ENCODE data around the gene THBS2.

THBS2 gene

GRCh38 chr6:169249057-169249456 is 4.6 kb downstream of the THBS2 start:
- DNase-seq (ENCODE audit: low read depth) = no peak

DNA sequence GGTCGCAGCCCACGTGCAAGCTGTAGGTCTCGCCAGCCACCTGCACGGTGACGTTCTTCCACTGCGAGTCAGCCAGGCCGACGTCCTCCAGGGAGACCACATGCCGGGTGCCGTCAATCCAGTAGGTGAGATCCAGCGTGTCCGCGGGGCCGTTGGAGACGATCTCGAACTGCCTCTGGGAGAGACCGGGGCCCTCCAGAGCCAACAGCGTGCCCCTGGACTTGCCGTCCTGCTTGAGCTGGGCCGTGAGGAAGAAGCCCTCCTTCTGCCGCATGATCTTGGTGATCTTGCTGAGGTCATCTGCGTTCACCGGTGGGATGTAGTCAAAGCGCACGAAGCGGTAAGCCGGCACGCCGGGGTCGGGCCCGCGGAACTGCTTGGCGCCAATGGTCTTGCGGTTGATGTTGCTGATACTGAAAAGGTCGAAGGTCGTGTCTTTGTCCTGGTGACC is 5.1 kb downstream of the THBS2 start:
- DNase-seq (ENCODE audit: low read depth) = no peak

DNA sequence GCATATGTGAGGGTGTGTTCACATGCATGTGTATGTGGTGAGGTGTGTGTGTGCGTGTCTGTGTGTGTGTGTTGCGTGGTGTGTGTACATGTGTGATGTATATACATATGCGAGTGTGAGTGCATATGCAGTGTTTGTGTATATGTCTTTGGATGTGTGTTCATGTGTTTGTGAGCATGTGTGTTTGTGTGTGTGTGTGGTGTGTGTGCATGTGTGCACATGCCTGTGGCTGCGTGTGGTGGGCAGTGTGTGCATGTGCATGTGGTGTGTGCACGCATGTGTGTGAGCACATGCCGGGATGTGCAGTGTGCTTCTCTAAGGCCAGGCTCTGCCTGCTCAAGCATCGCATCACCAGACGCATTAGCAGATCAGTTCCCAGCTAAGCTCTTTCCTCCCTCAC is 5.7 kb downstream of the THBS2 start:
- DNase-seq (ENCODE audit: low read depth) = no peak

- DNase-seq (ENCODE audit: low read depth) = no peak
These were observed 6.2 kb downstream of the THBS2 start for GRCh38 chr6:169247419-169247818.

DNA sequence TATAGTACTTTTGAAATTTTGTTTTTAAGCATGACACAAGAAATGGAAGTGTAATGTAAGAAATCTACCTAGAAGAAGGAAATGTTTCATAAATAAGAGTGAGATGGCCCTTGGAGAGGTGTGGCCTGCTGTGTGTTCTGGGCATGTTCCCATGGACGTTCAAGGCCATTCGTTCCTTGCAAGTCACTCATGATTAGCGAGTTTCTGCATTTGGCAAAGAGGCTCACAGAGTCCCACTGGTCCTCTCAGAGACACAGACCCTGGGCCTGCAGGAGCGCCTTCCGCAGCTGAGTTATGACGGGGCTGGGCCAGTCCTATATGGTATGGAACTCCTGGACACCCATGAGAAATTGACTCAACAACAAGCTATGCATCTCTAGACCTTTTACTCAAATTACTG is 7.2 kb downstream of the THBS2 start:
- no peak for DNase-seq (ENCODE audit: low read depth)

GRCh38 chr6:169244684-169245383 is 8.8 kb downstream of the THBS2 start:
- DNase-seq (ENCODE audit: low read depth) = no peak

GRCh38 chr6:169243661-169244060 is 10.0 kb downstream of the THBS2 start:
- no peak for DNase-seq (ENCODE audit: low read depth)

DNA sequence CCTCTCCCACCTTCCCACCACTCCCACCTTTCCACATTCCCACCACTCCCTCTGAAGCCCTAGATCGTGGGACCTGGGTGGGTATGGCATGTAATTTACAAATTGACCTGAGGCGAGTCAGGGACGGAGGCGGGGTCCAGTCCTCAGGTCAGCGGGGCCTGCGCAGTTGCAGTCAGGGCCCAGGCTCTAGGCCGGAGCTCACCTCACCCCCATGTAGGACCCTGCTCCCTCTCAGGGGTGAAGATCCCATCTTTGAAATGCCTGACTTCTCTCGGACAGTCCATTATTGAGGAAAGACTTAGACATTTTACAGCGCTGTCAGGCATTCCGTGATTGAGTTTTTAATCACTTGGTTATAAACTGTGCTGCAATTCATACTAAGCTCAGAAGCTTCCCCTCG is 10.5 kb downstream of the THBS2 start:
- no peak for DNase-seq (ENCODE audit: low read depth)

DNA sequence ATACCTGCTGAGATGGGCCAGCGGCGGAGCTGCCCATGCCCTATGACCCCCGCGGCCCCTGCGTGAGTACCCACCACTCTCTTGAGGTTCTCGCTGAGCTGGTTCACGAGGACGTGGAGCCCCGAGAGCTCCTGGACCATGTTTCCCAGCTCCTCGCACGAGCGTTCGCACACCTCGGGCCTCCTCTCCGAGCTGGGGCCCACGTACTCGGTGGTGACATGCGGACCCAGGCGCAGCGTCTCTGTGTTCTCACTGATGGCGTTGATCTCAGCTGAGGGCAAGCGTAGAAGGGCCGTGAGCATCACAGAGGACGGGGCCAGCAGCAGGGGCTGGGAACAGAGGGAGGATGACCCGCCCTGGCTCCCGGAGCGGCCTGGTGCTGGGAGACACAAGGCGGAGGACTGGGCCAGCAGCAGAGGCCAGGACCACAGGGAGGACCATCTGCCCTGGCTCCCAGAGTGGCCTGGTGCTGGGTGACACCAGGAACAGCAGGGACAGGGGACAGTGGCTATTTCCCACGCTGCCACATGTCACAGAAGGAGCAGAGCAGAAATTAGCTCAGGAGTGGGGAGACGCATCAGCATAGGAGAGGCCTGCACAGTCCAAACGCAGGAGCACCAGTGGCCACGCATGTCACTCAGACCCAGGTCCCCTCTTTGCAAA is 11.8 kb downstream of the THBS2 start:
- no peak for DNase-seq (ENCODE audit: low read depth)

DNA sequence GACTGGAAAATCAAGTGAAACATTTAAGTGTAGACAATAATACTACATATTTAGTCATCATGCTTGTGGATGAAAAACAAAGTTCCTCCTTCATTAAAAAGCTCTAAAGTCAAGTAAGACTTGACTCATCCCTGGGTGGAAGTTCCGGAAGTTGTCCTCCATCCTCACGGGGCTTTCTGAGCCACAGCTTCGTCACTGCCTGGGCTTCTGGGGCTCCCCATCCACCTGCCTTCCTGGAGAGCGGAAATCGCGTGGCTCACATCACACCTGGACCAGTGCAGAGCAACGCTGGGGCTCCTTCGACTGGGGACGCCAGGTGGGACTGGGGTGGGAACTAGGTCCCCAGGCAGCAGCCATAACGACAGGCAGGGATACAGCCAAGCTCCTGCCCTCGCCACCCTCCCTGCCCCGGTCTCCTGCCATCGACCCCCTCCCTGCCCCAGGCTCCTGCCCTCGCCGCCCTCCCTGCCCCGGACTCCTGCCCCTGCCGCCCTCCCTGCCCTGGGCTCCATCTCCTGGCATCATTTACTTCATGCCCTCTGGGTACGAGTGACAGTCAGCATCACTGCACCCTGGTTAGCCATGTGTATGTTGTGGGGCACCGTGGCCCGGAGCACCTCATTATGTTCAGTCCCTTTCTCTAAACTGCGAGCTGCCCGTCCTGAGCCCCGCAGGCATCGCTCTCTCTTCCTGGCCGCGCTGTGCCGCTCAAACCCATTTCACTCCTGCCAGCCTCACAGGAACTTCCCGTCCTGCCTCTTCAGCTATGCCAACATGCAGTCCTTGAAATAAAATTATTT is 12.9 kb downstream of the THBS2 start:
- DNase-seq (ENCODE audit: low read depth) = no peak

DNA sequence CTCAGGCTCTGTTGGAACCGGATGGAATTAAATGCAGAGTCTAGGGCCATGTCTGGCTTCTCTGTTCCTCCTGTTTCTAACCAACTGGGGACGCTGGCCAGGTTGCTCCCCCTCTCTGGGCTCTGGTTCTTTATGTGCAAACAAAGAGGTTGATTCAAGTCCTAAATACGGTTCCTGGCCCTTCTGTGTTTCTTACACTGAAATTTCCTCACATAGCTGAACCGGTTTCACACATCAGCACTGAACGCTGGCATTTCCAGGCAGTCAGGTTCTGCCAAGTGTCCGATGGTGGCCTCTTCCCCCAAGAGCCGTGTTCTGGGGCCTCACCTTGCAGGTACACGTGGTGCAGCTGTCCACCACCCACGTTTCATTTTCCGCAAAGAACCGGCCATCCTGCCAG is 13.5 kb downstream of the THBS2 start:
- no peak for DNase-seq (ENCODE audit: low read depth)

DNA sequence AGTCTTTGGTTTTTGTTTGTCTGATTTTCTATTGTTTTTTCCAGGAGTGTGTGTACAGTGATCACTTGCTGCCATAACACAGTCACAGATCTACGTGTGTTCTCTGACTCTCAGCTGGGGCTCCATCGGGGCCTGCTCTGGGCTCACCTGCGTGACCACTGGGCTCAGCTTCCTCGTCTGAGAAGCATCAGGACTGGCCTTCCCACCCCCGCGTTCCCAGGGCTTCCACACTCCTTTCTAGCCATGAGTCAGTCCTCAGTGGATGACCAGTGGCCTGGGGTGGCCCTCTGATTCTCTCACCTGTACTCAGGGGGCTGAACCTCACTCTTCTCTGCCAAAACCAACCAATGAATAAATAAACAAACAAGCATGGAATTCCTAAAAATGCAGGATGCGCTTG is 14.5 kb downstream of the THBS2 start:
- DNase-seq (ENCODE audit: low read depth) = no peak

DNA sequence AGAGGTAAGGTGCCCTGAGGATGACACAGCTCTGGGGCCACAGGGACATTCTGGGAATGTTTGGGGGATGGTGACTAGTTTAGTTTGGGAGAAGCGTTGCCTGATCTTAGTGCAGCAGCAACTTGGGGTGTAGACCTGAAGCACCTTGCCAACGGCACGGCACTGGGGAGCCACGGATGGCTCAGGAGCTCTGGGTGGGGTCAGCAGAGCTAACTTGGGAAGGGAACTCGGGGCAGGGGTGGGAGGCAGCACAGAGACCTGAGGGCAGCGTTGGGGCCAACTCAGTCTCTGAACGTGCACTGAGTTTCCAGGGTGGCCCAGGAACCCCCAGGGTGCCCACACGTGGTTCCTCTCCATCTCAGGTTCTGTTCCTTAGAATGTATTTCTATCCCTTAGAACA is 14.9 kb downstream of the THBS2 start:
- DNase-seq (ENCODE audit: low read depth) = no peak

- DNase-seq (ENCODE audit: low read depth) = no peak
These were observed 16.0 kb downstream of the THBS2 start for GRCh38 chr6:169237496-169238134.

DNA sequence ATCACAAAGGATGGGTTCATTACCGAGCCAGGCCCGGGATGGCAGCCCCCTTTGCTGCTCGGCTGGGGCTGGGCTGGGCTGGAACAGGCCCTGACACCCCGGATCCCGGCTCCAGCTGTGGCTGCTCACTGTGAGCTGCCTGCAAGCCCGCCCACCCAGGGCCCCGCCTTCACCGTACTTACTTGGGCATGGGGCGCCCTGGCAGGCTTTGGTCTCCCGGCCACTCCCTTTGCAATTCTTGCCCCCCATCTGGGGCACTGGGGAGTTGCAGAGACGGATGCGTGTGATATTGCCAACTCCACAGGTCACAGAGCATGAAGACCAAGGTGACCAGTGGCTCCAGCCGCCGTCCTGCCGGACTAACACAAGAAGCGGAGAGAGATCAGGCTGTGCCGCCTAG is 16.7 kb downstream of the THBS2 start:
- DNase-seq (ENCODE audit: low read depth) = no peak

GRCh38 chr6:169236545-169236944 is 17.1 kb downstream of the THBS2 start:
- no peak for DNase-seq (ENCODE audit: low read depth)

DNA sequence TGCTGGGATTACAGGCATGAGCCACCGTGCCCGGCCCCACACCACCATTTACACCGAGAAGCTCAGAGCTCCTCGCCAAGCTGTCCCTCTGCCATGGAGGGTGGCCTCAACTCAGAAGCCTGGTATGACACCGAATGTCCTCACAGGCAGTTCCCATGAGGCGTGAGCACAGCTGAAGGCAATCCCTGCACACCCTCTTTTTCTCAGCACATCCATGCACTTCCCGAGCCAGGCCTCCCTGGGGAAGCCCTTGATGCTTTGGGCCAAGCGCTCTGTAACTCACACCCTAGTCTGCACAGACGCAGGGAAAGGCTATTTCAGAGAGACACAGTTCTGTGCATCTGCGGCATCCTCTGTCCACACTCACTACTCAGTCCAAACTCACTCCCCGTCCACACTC is 18.4 kb downstream of the THBS2 start:
- DNase-seq (ENCODE audit: low read depth) = no peak

GRCh38 chr6:169234634-169235033 is 19.0 kb downstream of the THBS2 start:
- no peak for DNase-seq (ENCODE audit: low read depth)

DNA sequence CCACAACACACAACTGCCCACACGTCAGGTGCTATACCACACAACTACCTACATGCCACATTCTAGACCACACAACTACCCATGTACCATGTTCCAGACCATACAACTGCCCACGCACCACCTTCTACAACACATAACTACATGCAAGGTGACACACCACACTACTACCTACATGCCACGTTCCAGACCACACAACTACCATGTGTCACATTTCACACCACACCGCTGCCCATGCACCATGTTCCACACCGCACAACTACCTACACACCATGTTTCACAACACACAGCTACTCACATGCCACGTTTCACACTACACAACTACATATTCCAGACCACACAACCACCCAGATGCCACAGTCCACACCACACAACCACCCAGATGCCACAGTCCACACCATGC is 19.8 kb downstream of the THBS2 start:
- DNase-seq (ENCODE audit: low read depth) = no peak

DNA sequence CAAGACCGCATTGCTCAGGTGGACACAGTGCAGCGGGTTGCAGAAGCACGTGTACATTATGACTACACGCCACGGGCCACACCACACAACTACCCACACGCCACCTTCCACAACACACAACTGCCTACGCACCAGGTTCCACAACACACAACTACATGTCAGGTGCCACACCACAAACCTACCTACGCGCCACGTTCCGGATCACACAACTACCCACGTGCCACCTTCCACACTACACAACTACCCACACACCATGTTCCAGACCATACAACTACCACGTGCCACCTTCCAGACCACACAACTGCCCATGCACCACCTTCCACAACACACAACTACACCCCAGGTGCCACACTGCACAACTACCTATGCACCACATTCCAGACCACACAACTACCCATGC is 20.5 kb downstream of the THBS2 start:
- no peak for DNase-seq (ENCODE audit: low read depth)

DNA sequence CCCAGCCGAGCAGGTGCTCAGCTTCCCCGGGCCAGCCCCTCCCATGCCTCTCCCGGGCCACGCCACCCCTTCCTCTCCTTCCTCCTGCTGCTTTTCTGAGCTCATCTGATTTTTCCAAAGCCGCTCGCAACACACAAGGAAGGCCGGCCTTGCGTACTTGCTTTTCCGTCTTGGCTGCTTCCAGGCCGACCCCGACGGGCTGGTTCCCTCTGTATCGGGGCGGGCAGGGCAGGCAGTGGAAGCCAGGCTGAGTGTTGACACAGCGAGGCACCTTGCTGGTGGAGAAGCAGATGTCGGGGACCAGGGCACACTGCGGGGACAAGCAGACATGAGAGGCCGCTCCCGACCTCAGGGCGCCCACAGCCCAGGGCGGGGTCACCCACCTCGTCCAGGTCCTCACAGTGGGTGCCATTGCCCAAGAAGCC is 21.1 kb downstream of the THBS2 start:
- DNase-seq (ENCODE audit: low read depth) = no peak

DNA sequence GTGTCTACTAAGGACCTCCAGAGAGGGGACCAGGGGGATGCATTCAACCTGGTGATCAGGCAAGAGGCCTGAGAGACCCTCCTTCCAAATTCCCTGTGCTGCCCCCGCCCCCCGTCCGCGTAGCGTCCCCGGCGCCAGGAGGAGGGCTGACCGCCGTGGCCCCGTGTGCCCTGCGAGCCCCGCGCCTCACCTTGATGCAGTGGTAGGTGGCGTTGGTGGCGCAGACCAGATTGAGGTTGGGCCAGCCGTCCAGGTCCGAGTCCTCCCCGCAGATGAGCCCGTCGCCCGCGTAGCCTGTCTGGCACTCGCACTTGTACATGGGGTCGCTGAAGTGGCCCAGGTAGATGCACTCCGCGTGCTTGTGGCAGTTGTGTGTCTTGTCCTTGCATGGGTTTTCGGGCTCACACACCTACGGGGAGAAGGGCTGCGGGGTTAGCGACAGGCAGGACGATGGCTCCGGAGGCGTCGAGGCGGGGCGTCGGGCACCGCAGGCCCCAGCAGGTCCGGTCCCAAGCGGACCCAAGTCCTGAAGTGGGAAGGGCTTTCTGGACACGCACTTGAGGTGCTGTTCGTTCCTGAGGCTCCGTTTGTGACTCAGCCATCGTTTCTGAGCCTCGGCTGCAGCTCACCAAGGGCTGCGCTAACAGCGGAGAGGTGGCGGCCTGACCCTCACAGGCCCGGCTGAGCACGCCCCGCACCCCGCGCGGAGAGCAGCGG is 21.7 kb downstream of the THBS2 start:
- DNase-seq (ENCODE audit: low read depth) = no peak

Data from activated gamma-delta T cell treated with anti-CD3 and anti-CD28 coated beads, Interleukin-2, amount 50 U/mL, for 16 hours (primary cell).